Pancreas (tissue), 10 donors: Measurements from ENCODE around the gene TNNI3. TPM values are rescaled to one million over a fixed set of nuclear protein-coding genes. Genes with fewer than 3 reads are reported as not detected.
A peak's percentile ranks its signal among the peaks of the same experiment; 100 is the strongest.
"Not testable (repeated sequence)": the region's sequence is repeated elsewhere in the genome, so short reads cannot be mapped to it uniquely, and the experiment has no call there.

Source experiments
- ATAC-seq, 4 donors: fragments of 200-7000 bp; cut with Tn5 transposase; one replicate each; pipeline versions ENCODE4 v1.8.0 to v1.9.1; 2020; ENCODE audit warnings: mild to moderate bottlenecking in 4 of 4, moderate library complexity in 4 of 4
- DNase-seq, 6 donors: peaks; one replicate each; pipeline ENCODE4 v3.0.0-alpha.2; 2020
- FAIRE-seq: peaks from 2 replicates; lab custom pipeline; 2012; peaks lifted over from hg19 to GRCh38; lab: Jason Lieb, UNC
- H3K27ac ChIP-seq, 4 donors: fragments of 200-600 bp; sonication (generic); 1 replicate in 3 of 4; 2 replicates in 1 of 4; pipeline versions ENCODE4 v1.5.0 to v1.8.0; 2020
- H3K27me3 ChIP-seq, 4 donors: fragments of 200-600 bp; one replicate each; pipeline ENCODE4 v1.8.0; 2021
- H3K36me3 ChIP-seq, 3 donors: fragments of 200-600 bp; sonication (generic) in 1 of 3; one replicate each; pipeline versions ENCODE4 v1.5.0 to v1.8.0; 2020 to 2021
- H3K4me1 ChIP-seq, 3 donors: fragments of 200-600 bp; one replicate each; pipeline ENCODE4 v1.8.0; 2021
- H3K4me3 ChIP-seq, 4 donors: fragments of 200-600 bp; sonication (generic) in 2 of 4; one replicate each; pipeline versions ENCODE4 v1.5.0 to v1.8.0; 2020 to 2021
- H3K9me3 ChIP-seq, 4 donors: fragments of 200-600 bp; one replicate each; pipeline ENCODE4 v1.8.0; 2021
- WGBS, 2 donors: extraction: QIAGEN DNeasy Blood & Tissue Kit; methylation state at CpG; one replicate each; pipeline ENCODE4 v1.1.7; 2013; 5-methylcytosine and 5-hydroxymethylcytosine counted together
- intact Hi-C, 3 donors: fragments of 100-400 bp; cut with DNase I; formaldehyde crosslinking; loops; one replicate each; pipeline versions ENCODE4 v1.11.1 to v1.14.2; 2022
- polyA plus RNA-seq, 2 donors: library from polyadenylated mRNA; stranded (reverse); fragments of 200-250 nt; gene quantifications; one replicate each; pipeline ENCODE4 v1.2.3, GENCODE V29; 2013
- total RNA-seq, 6 donors: library from RNA; stranded (reverse); fragmentation: NEBNext Ultra II Directional in 4 of 6; extraction: Animal tissue kit (Norgen Biotek cat#: 25700) in 4 of 6; gene quantifications; one replicate each; pipeline versions ENCODE4 v1.2.1 to v1.2.4, GENCODE V29; 2021 to 2023
- TF ChIP-seq, protein P1 (sequence below), 4 donors: fragments of 200-600 bp; sonication (generic) in 3 of 4; IDR thresholded peaks; one replicate each; pipeline versions ENCODE4 v1.5.0 to v1.8.0; 2021; ENCODE audit warnings: antibody characterized with exemption in 4 of 4
- donor health status: healthy with polysubstance abuse.
- donor health status: DM: no; HTN: no; CAD: no; lungs with moderate emphysema.
- donor health status: DM: no; HTN: no; CAD: no.
- donor health status: control.
- donor health status: control.
- donor health status: Bipolar disorder and iron deficiency.
- donor health status: DM: yes; HTN: yes; CAD: no.
- donor health status: DM: no; HTN: no; CAD: no.
- donor health status: DM: no; HTN: no; CAD: no.
- donor health status: DM: yes; HTN: yes; CAD: no.

Gene TNNI3
- total RNA-seq (1 to 10 TPM in 1 of 6 donors, under 1 TPM in 1, not detected in 4; 0.66 to 4.1 TPM), polyA plus RNA-seq (1 to 10 TPM; 2.2 to 2.9 TPM)

DNA sequence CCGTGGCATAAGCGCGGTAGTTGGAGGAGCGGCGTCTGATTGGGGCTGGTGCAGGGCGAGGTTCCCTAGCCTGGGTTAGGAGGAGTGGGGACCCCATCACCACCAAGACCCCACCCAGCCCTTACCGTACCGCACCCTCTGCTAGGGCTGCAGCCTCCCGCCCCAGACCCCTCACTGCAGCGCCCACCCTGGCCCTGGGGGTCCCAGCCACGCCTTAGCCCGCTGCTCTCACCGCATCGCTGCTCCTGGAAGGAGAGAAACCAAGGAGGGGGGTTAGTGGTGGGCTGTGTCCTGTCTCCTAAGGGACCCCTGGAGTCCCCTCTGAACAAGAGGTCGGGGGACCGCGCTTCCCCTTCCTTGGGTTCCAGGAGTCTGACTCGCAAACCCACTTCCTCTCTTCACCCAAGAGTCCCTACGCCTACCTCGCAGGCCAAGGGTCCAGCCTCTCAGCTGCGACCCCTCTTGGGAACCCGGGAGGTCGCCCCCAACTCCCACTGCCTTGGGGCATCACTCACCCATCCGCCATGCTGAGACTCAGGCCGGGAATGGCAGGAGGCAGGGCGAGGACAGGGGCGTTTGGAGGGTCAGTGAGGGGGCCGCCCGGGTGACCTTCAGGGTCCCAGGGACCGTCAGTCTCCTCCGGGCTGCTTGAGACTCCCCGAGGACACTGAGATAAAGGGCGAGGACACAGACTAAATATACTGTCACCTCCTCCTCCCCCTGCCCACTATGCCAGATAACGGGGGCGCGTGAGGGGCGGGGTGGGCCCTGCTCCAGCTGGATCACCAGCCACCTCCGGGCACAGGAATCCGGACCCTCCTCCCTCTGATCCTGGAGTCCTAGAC is at the start of gene TNNI3:
TSS of gene TNNI3 (minus strand) at position 669 of the 845 bp plus-strand sequence. CDS start at position 526, 143 bp downstream.
- TF ChIP-seq, protein P1, sequence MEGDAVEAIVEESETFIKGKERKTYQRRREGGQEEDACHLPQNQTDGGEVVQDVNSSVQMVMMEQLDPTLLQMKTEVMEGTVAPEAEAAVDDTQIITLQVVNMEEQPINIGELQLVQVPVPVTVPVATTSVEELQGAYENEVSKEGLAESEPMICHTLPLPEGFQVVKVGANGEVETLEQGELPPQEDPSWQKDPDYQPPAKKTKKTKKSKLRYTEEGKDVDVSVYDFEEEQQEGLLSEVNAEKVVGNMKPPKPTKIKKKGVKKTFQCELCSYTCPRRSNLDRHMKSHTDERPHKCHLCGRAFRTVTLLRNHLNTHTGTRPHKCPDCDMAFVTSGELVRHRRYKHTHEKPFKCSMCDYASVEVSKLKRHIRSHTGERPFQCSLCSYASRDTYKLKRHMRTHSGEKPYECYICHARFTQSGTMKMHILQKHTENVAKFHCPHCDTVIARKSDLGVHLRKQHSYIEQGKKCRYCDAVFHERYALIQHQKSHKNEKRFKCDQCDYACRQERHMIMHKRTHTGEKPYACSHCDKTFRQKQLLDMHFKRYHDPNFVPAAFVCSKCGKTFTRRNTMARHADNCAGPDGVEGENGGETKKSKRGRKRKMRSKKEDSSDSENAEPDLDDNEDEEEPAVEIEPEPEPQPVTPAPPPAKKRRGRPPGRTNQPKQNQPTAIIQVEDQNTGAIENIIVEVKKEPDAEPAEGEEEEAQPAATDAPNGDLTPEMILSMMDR (IDR thresholded peaks at IDR 0.05), result no peak

DNA sequence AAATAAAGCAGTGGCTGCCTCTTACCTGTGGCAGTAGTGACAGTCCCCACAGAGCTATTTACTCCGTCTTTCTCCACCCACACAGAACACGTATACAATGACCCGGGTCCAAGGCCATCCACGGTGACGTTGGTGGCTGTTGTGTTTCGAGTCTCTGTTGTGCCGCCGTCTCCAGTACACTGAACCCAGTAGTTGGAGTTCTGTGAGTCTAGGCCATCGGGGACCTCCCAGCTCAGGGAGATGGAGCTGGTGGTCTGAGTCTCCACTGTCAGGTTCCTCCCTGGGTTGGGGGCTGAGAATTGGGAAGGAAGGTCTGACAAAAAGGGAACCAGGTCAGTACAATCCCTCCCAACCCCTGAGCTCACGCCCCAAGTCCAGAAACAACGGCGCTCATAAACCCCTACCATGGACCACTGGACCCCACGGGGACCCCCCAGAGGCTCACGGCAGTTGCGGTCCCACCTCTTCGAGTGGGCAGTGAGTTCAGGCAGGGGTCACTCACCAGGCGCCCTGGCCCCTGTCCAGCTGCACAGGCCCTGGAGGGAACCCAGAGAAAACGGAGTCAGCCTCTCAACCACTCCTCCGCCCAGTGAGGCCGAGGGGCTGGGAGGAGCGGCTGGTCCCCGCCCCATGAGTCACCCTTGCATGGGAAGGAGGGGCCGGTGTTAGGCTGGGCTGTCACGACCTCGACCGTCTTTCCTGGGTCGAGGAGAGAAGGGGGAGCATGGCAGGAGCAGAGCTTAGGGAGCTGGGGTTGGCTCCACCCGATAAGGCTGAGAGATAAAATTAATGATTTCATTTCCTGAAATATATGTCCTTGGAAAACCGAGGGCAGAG is 49.4 kb upstream of the TNNI3 start:
- H3K4me1 ChIP-seq, result peaks cover 15 to 23% (median 15%) of the 10 kb centered on the region in 3 donors
- no peaks in the 10 kb centered on the region for H3K27me3 ChIP-seq
- ATAC-seq (peak; percentile 88 to 93 (median 90)), DNase-seq (peak; percentile 89 to 96 (median 92)), FAIRE-seq (no peak)
- TF ChIP-seq, protein P1 (IDR thresholded peaks at IDR 0.05), result no peak
- H3K4me3 ChIP-seq, result peak overlapping the region; percentile 1 to 46 (median 22)
- intact Hi-C loops, result no loop called here
- 13 to 14% methylated on average over 29 of the region's 29 CpGs for WGBS, 2 donors
- peak overlapping the region; percentile 77 to 92 (median 89) for H3K27ac ChIP-seq
- no peaks in the 10 kb centered on the region for H3K9me3 ChIP-seq
- H3K36me3 ChIP-seq, result peaks cover 0 to 3% (median 0%) of the 10 kb centered on the region in 3 donors

More for the DNA sequence above, at the start of gene TNNI3:
- 16 to 21% methylated on average over 29 to 39 of the region's 39 CpGs for WGBS, 2 donors
- Histone ChIP-seq H3K27me3 (peaks cover 0 to 12% (median 3%) of the 10 kb centered on the region in 4 donors), H3K9me3 (no peaks in the 10 kb centered on the region), H3K4me3 (no peak within 1 kb of the TSS), H3K27ac (no peak within 1 kb of the TSS), H3K36me3 (no peaks in the 10 kb centered on the region), H3K4me1 (peaks cover 0 to 4% (median 0%) of the 10 kb centered on the region in 3 donors)
- DNase-seq, result no peak
- no peak for ATAC-seq
- intact Hi-C loops, result no loop called here
- FAIRE-seq, result no peak

DNA sequence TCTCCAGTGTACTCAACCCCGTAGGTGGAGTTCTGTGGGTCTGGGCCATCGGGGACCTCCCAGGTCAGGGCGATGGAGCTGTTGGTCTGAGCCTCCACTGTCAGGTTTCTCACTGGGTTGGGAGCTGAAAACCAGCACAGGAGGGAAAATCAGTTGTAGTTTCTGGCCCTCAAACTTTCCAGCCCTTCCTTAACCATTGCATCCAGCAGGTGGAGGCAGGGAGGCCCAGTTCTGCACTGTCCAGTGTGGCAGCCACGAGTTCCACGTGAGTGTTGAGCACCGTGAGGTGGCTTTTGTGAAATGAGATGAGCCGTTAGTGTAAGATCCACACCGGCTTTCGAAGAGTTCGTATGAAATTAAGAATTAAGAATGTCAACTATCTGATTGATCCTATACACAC is 44.7 kb upstream of the TNNI3 start:
- intact Hi-C loops, result not testable (repeated sequence)

DNA sequence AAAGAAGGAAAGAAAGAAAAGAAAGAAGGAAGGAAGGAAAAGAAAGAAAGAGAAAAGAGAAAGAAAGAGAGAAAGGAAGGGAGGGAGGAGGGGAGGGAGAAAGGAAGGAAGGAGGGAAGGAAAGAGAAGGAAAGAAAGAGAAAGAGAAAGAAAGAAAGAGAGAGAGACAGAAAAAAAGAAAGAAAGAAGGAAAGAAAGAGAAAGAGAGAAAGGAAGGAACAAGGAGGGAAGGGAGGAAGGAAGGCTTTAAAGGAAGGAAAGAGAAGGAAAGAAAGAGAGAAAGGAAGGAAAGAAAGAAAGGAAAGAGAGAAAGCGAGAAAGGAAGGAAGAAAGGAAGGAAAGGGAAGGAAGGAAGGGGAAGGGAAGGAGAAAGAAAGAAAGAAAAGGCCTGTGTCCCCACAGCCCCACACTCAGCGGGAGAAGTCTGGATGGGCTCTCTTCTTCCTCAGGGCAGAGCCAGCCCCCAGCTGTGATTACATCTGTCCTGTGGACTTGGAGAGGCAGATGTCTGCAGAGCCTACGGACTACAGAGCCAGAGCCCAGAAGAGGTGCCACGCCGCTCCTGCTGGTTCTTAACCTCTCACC is 42.2 kb upstream of the TNNI3 start:
- peaks cover 0 to 10% (median 0%) of the 10 kb centered on the region in 3 donors for H3K36me3 ChIP-seq
- H3K27me3 ChIP-seq, result no peaks in the 10 kb centered on the region
- FAIRE-seq (no peak), DNase-seq (no peak), ATAC-seq (no peak)
- WGBS, 2 donors, result 72 to 74% methylated on average over 5 of the region's 5 CpGs
- no peaks in the 10 kb centered on the region for H3K9me3 ChIP-seq
- no peaks in the 10 kb centered on the region for H3K4me1 ChIP-seq
- TF ChIP-seq, protein P1 (IDR thresholded peaks at IDR 0.05), result no peak
- H3K4me3 ChIP-seq, result no peak overlapping the region
- intact Hi-C loops, result no loop called here
- no peak overlapping the region for H3K27ac ChIP-seq

More for the DNA sequence above, 44.7 kb upstream of the TNNI3 start:
- FAIRE-seq, ATAC-seq, H3K9me3 ChIP-seq, H3K36me3 ChIP-seq, H3K4me3 ChIP-seq, H3K4me1 ChIP-seq, H3K27ac ChIP-seq, H3K27me3 ChIP-seq, DNase-seq: not testable (repeated sequence)
- WGBS, 2 donors, result 78 to 83% methylated on average over 10 of the region's 10 CpGs

DNA sequence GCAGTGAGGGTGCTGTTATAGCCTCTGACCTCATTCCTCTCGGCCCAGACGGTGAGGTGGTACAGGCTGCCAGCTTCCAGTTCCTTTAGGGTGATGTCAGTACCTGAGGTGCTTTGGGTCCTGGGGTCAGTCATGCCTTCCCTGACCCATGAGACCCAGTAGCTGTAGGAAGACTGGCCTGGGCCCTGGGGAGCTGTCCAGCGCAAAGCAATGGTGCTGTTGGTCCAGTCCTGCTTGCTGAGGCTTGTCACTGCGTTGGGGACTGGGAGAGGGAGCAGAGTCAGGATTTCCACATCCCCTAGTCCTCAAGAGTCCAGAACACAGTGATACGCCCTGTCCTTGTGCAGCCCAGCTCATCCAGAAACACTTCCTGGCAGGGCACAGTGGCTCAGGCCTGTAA is 41.1 kb upstream of the TNNI3 start:
- DNase-seq (no peak), ATAC-seq (no peak), FAIRE-seq (no peak)
- 63 to 68% methylated on average over 5 of the region's 5 CpGs for WGBS, 2 donors
- no peaks in the 10 kb centered on the region for H3K4me1 ChIP-seq
- TF ChIP-seq, protein P1 (IDR thresholded peaks at IDR 0.05), result no peak
- intact Hi-C loops, result no loop called here
- H3K27ac ChIP-seq, result no peak overlapping the region
- no peaks in the 10 kb centered on the region for H3K9me3 ChIP-seq
- peaks cover 0 to 7% (median 0%) of the 10 kb centered on the region in 3 donors for H3K36me3 ChIP-seq
- no peak overlapping the region for H3K4me3 ChIP-seq
- H3K27me3 ChIP-seq, result no peaks in the 10 kb centered on the region
